ENCODE data around the gene TRMT11. TPM values are rescaled to one million over a fixed set of nuclear protein-coding genes. Genes with fewer than 3 reads are reported as not detected.

TRMT11 gene
- polyA plus RNA-seq, 3 donors: 2.1 to 3.3 (median 2.1) TPM

GRCh38 chr6:125955973-125956372 is 30.4 kb upstream of the TRMT11 start:
- H3K36me3 ChIP-seq (replicated peaks in 1 of 2; ENCODE audit: control insufficient read depth in 1 of 2, insufficient read depth in 2 of 2, low read length in 2 of 2): peaks cover 0 to 13% of the 10 kb centered on the region in 2 donors
- Mint-ChIP-seq H3K27me3 (ENCODE audit: low read depth in 3 of 3) (peaks cover 0 to 2% (median 0%) of the 10 kb centered on the region in 3 donors), H3K9me3 (peaks cover 0 to 3% (median 0%) of the 10 kb centered on the region in 7 donors), H3K4me3 (peak overlapping the region in 1 of 2 donors; percentile 12), H3K27ac (peak overlapping the region in 3 of 7 donors; percentile 44 to 81 (median 66)), H3K4me1 (peaks cover 9% of the 10 kb centered on the region), H3K36me3 (peaks cover 3 to 5% of the 10 kb centered on the region in 2 donors)
- H3K4me2 ChIP-seq (replicated peaks; ENCODE audit: extremely low read depth, low read length, poor library complexity, severe bottlenecking): peak overlapping the region; percentile 96
- no peaks in the 10 kb centered on the region for H3K27me3 ChIP-seq (ENCODE audit: control insufficient read depth in 2 of 2, insufficient read depth in 2 of 2, low read length in 2 of 2)
- intact Hi-C loops (cut with micrococcal nuclease): loop anchor here (2.0 to 10.0 kb wide), 4 partner anchors 39 to 175 kb away; no protein-coding TSS in a partner anchor
- H3K9ac ChIP-seq (ENCODE audit: insufficient read depth, low read length, poor library complexity, severe bottlenecking): no peak overlapping the region
- H3K9me3 ChIP-seq (replicated peaks in 1 of 2; ENCODE audit: control insufficient read depth in 1 of 2, insufficient read depth in 1 of 2, low read length in 2 of 2): no peaks in the 10 kb centered on the region
- 47% methylated on average over 3 of the region's 5 CpGs for WGBS (ENCODE audit: insufficient coverage)
- peaks cover 43% of the 10 kb centered on the region for H3K79me2 ChIP-seq (ENCODE audit: insufficient read depth, low read length)
- peaks cover 26 to 27% of the 10 kb centered on the region in 2 donors for H3K4me1 ChIP-seq (ENCODE audit: control insufficient read depth in 1 of 2, insufficient read depth in 2 of 2, low read length in 2 of 2)
- peak overlapping the region in 1 of 2 donors; percentile 95 for H3K27ac ChIP-seq (ENCODE audit: low read depth in 1 of 2, low read length in 2 of 2)
- H3K4me3 ChIP-seq (replicated peaks in 1 of 3; ENCODE audit: low read depth in 2 of 3, low read length in 3 of 3): peak overlapping the region in 1 of 3 experiments; percentile 96
- DNase-seq: no peak
- H2AFZ ChIP-seq (ENCODE audit: insufficient read depth, low read depth, low read length, poor library complexity, severe bottlenecking): peak overlapping the region; percentile 73
- peaks cover 22% of the 10 kb centered on the region for H4K20me1 ChIP-seq (ENCODE audit: insufficient read depth, low read length)
- TF ChIP-seq CTCF (IDR thresholded peaks at IDR 0.05): no peak

GRCh38 chr6:125956506-125957390 is 29.6 kb upstream of the TRMT11 start, which contains the start of gene HINT3:
TSS of gene HINT3 (plus strand) at chr6:125956770. CDS start at chr6:125956978, 208 bp downstream.
- Histone ChIP-seq H3K79me2 (ENCODE audit: insufficient read depth, low read length) (peaks cover 51% of the 10 kb centered on the region), H3K4me3 (replicated peaks in 1 of 3; ENCODE audit: low read depth in 2 of 3, low read length in 3 of 3) (peak within 1 kb of the TSS; percentile 86 to 96 (median 88)), H3K9me3 (replicated peaks in 1 of 2; ENCODE audit: control insufficient read depth in 1 of 2, insufficient read depth in 1 of 2, low read length in 2 of 2) (no peaks in the 10 kb centered on the region), H3K27me3 (ENCODE audit: control insufficient read depth in 2 of 2, insufficient read depth in 2 of 2, low read length in 2 of 2) (no peaks in the 10 kb centered on the region), H3K27ac (ENCODE audit: low read depth in 1 of 2, low read length in 2 of 2) (peak within 1 kb of the TSS; percentile 90 to 95), H3K4me1 (ENCODE audit: control insufficient read depth in 1 of 2, insufficient read depth in 2 of 2, low read length in 2 of 2) (peaks cover 26 to 27% of the 10 kb centered on the region in 2 donors), H3K4me2 (replicated peaks; ENCODE audit: extremely low read depth, low read length, poor library complexity, severe bottlenecking) (peak within 1 kb of the TSS; percentile 96), H3K9ac (ENCODE audit: insufficient read depth, low read length, poor library complexity, severe bottlenecking) (peak within 1 kb of the TSS; percentile 98), H2AFZ (ENCODE audit: insufficient read depth, low read depth, low read length, poor library complexity, severe bottlenecking) (peak within 1 kb of the TSS; percentile 97), H3K36me3 (replicated peaks in 1 of 2; ENCODE audit: control insufficient read depth in 1 of 2, insufficient read depth in 2 of 2, low read length in 2 of 2) (peaks cover 0 to 21% of the 10 kb centered on the region in 2 donors), H4K20me1 (ENCODE audit: insufficient read depth, low read length) (peaks cover 30% of the 10 kb centered on the region)
- DNase-seq: peak; percentile 98 to 99 (median 98)
- peaks cover 0 to 3% (median 0%) of the 10 kb centered on the region in 7 donors for H3K9me3 Mint-ChIP-seq
- peaks cover 10% of the 10 kb centered on the region for H3K4me1 Mint-ChIP-seq
- H3K27ac Mint-ChIP-seq: peak within 1 kb of the TSS in 3 of 7 donors; percentile 44 to 81 (median 66)
- H3K27me3 Mint-ChIP-seq (ENCODE audit: low read depth in 3 of 3): peaks cover 0 to 2% (median 0%) of the 10 kb centered on the region in 3 donors
- peak within 1 kb of the TSS in 1 of 2 donors; percentile 12 for H3K4me3 Mint-ChIP-seq
- WGBS (ENCODE audit: insufficient coverage): under 1% methylated on average over 79 of the region's 82 CpGs
- peak; percentile 98 for TF ChIP-seq CTCF (IDR thresholded peaks at IDR 0.05)
- intact Hi-C loops (cut with micrococcal nuclease): loop anchor here (2.0 to 10.0 kb wide), 4 partner anchors 39 to 176 kb away; no protein-coding TSS in a partner anchor
- H3K36me3 Mint-ChIP-seq: peaks cover 6 to 12% of the 10 kb centered on the region in 2 donors
